ENCODE results near the gene TMEM35B.
"Not testable (repeated sequence)": the region's sequence is repeated elsewhere in the genome, so short reads cannot be mapped to it uniquely, and the experiment has no call there.

The TMEM35B gene

GRCh38 chr1:34975771-34976170, 9.4 kb downstream of the TMEM35B start:
- DNase-seq (ENCODE audit: low read depth), result no peak

GRCh38 chr1:34975338-34975737, 9.8 kb downstream of the TMEM35B start:
- no peak for DNase-seq (ENCODE audit: low read depth)

GRCh38 chr1:34974626-34975025, 10.5 kb downstream of the TMEM35B start:
- DNase-seq (ENCODE audit: low read depth), result no peak

GRCh38 chr1:34973326-34973725, 11.8 kb downstream of the TMEM35B start:
- no peak for DNase-seq (ENCODE audit: low read depth)

GRCh38 chr1:34970829-34971228, 14.3 kb downstream of the TMEM35B start:
- DNase-seq (ENCODE audit: low read depth), result no peak

- DNase-seq (ENCODE audit: low read depth), result no peak
Measured at GRCh38 chr1:34970220-34970735, 14.9 kb downstream of the TMEM35B start.

GRCh38 chr1:34968297-34968696, 16.9 kb downstream of the TMEM35B start:
- not testable (repeated sequence) for DNase-seq (ENCODE audit: low read depth)

GRCh38 chr1:34967672-34968071, 17.5 kb downstream of the TMEM35B start:
- DNase-seq (ENCODE audit: low read depth), result not testable (repeated sequence)

- DNase-seq (ENCODE audit: low read depth), result no peak
Measured at GRCh38 chr1:34965597-34965996, 19.6 kb downstream of the TMEM35B start.

GRCh38 chr1:34950428-34950827, 34.7 kb downstream of the TMEM35B start:
- DNase-seq (ENCODE audit: low read depth), result no peak

GRCh38 chr1:34948739-34949138, 36.4 kb downstream of the TMEM35B start:
- not testable (repeated sequence) for DNase-seq (ENCODE audit: low read depth)

GRCh38 chr1:34947641-34948314, 37.4 kb downstream of the TMEM35B start:
- not testable (repeated sequence) for DNase-seq (ENCODE audit: low read depth)

GRCh38 chr1:34946211-34946610, 38.9 kb downstream of the TMEM35B start:
- DNase-seq (ENCODE audit: low read depth), result no peak

GRCh38 chr1:34941798-34942197, 43.3 kb downstream of the TMEM35B start:
- DNase-seq (ENCODE audit: low read depth), result not testable (repeated sequence)
